COLO668 (cell line): Measurements from ENCODE around the gene TMEM87B.

Source experiments
- DNase-seq: peaks from one replicate; lab custom pipeline; 2025; ENCODE audit not compliant: unreplicated experiment; lab: John Stamatoyannopoulos, UW

The TMEM87B gene

GRCh38 chr2:112163541-112163981 lies 108.5 kb downstream of the TMEM87B start:
- DNase-seq: peak; percentile 23

GRCh38 chr2:112164876-112165275 lies 109.8 kb downstream of the TMEM87B start:
- no peak for DNase-seq

GRCh38 chr2:112165296-112165695 lies 110.2 kb downstream of the TMEM87B start:
- no peak for DNase-seq

- DNase-seq: no peak
Observed at GRCh38 chr2:112166806-112167499, 111.9 kb downstream of the TMEM87B start.

GRCh38 chr2:112168422-112169124 lies 113.5 kb downstream of the TMEM87B start:
- no peak for DNase-seq
